DMS114 treated with DMSO at 0.1 percent for 48 hours (cell line): ENCODE data around the gene IL18BP.

Experiments
- DNase-seq: peaks from one replicate; lab custom pipeline; 2025; ENCODE audit not compliant: unreplicated experiment; lab: John Stamatoyannopoulos, UW

The IL18BP gene

DNA sequence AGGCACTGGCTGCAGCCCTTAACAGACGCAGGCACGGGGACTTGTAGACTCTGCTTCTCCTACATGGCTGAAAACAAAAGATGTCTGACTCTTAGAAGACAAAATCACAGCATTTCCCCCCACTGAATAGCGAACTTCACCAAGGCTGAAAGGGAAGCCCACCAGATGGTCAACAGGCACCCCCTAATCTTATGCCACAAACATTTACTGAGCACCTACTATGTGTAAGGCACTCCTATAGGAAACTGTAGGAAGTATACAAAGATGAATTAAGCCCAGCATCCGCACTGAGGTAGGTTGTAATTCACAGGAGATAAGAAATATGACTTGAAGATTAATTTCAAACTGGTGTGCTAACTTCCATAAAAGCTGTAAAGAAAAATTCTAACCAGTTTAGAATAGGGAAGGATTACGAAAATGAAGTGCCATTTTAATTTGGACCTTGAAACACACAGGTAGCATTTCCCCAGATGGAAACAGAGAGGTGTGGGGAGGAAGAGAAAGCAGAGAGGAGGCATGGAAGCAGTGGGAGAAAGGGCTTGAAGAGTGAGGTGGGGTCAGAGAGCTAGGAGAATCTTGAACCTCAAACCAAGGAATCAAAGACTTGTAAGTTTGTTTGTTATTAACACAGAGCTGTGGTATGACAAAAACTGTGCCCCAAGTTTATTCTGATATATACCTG is 43.5 kb downstream of the IL18BP start:
- no peak for DNase-seq

DNA sequence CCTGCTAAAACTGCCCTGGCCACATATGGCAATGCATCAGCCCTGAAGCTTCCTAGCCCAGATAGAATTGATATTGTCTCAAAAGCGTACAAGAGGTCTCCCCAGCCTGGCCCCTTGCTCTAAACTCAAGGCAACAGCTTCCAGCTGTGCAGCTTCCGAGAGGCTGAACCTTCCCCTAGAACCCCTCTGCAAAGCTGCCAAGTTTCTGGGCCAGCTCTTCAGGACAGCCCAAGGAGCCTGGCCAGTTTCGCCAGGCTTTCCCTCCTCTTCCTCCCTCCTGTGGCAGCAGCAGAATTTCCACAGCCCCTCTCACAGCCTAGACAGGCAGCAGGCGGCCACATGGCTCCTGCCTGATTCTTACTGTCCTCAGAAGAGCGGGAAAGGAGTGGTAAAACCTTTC is 47.1 kb downstream of the IL18BP start:
- no peak for DNase-seq

DNA sequence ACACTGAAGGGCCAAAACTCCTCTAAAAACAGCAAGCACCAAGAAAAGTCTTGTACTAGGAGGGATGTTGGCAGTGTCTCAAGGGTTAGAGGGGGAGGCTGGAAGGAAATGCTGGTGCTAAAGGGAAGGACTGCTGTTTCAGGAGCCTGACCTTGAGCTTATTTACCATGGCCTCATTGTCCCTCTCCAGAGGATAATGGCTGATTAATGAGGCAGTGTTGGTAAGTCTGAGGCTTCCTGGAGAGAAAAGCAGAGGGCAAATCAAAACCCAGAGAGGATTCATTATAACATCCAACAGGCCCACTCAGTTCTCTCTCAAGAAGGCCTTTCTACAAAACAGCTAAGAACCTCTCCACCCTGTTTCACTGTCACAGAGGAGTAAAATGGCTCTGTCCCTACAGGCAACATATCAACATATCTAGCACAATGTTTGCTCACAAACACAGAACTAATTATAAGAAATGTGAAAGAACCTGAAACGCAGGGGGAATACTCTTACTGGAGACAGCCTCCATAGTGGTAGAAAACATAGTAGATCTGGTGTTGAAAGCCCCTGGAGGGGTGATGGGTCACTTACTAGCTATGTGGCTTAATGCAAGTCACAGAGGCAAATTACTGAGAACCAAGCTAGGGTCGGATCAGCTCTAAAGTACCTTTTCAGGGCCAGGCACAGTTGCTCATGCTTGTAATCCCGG is 50.2 kb downstream of the IL18BP start:
- no peak for DNase-seq
